GM12891 (cell line): Measurements from ENCODE around the gene FAM89A.

Experiments
- DNase-seq: peaks from one replicate; pipeline ENCODE4 v3.0.0; 2011; ENCODE audit warnings: low spot score; ENCODE audit not compliant: insufficient read length
- FAIRE-seq: peaks from 2 replicates; lab custom pipeline; 2011; peaks lifted over from hg19 to GRCh38; lab: Jason Lieb, UNC
- PAX5 ChIP-seq: IDR thresholded peaks from 2 replicates; pipeline ENCODE4 v1.6.1; 2011; ENCODE audit warnings: low read length, moderate library complexity, mild to moderate bottlenecking; ENCODE audit not compliant: insufficient read depth, severe bottlenecking
- POLR2A ChIP-seq: IDR thresholded peaks from 2 replicates; pipeline ENCODE4 v1.6.1; 2011; ENCODE audit warnings: low read depth, low read length, control low read depth
- POLR2AphosphoS5 ChIP-seq: IDR thresholded peaks from 2 replicates; pipeline ENCODE4 v1.6.1; 2011; ENCODE audit warnings: low read depth, low read length, control low read depth
- POU2F2 ChIP-seq: IDR thresholded peaks from 2 replicates; pipeline ENCODE4 v1.6.1; 2011; ENCODE audit warnings: low read depth, mild to moderate bottlenecking, control low read depth, low read length, moderate library complexity
- SPI1 ChIP-seq: IDR thresholded peaks from 2 replicates; pipeline ENCODE4 v1.6.1; 2011; ENCODE audit warnings: low read depth, low read length, control low read depth
- TAF1 ChIP-seq: IDR thresholded peaks from 2 replicates; pipeline ENCODE4 v1.6.1; 2011; ENCODE audit warnings: low read depth, low read length, control low read depth

FAM89A gene

GRCh38 chr1:230970432-230970831, 69.6 kb downstream of the FAM89A start:
- TF ChIP-seq TAF1, result no peak
- TF ChIP-seq POU2F2, result no peak
- TF ChIP-seq SPI1, result no peak
- TF ChIP-seq POLR2A, result no peak
- TF ChIP-seq PAX5, result no peak
- TF ChIP-seq POLR2AphosphoS5, result no peak
- DNase-seq (no peak), FAIRE-seq (no peak)
